Ovary (tissue), 3 donors: ENCODE results near the gene NIF3L1.

ENCODE experiments used
- EP300 ChIP-seq: sonication (generic); formaldehyde crosslinking; IDR thresholded peaks from one replicate; pipeline ENCODE4 v1.6.1; 2017; ENCODE audit warnings: antibody characterized with exemption
- POLR2A ChIP-seq: fragments of 450-650 bp; IDR thresholded peaks from one replicate; pipeline ENCODE4 v1.6.1; 2017; ENCODE audit warnings: antibody characterized with exemption, mild to moderate bottlenecking, moderate library complexity
- TF ChIP-seq, protein P1 (sequence below), 3 donors: fragments of 450-650 bp in 2 of 3; fragments of 200-600 bp in 1 of 3; IDR thresholded peaks; one replicate each; pipeline versions ENCODE4 v1.5.1 to v1.8.0; 2016 to 2022; ENCODE audit warnings: antibody characterized with exemption in 3 of 3, mild to moderate bottlenecking in 1 of 3
- donor health status: DM: no; HTN: no; CAD: no.

DNA sequence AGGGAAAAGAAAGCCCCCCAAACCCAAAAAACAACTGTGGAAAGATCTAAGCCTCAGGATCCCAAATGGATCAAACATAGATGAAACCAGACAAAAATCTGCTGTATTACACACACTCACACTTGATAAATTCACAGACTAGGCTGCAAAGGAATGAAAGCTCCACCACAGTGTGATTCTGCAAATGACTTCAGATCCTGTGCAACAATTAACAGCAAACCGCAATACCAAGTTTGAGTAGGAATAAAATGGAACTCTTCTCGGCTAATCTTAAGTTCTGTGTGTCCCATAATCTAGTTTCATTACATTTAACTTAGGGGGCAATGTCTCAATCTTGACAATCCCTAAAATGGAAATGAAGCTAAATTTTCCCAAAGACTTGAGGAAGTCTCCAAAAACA lies 36.6 kb upstream of the NIF3L1 start:
- TF ChIP-seq, protein P1, sequence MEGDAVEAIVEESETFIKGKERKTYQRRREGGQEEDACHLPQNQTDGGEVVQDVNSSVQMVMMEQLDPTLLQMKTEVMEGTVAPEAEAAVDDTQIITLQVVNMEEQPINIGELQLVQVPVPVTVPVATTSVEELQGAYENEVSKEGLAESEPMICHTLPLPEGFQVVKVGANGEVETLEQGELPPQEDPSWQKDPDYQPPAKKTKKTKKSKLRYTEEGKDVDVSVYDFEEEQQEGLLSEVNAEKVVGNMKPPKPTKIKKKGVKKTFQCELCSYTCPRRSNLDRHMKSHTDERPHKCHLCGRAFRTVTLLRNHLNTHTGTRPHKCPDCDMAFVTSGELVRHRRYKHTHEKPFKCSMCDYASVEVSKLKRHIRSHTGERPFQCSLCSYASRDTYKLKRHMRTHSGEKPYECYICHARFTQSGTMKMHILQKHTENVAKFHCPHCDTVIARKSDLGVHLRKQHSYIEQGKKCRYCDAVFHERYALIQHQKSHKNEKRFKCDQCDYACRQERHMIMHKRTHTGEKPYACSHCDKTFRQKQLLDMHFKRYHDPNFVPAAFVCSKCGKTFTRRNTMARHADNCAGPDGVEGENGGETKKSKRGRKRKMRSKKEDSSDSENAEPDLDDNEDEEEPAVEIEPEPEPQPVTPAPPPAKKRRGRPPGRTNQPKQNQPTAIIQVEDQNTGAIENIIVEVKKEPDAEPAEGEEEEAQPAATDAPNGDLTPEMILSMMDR (IDR thresholded peaks at IDR 0.05), result no peak
- TF ChIP-seq POLR2A (no peak), EP300 (no peak)
